A549 (cell line): ENCODE measurements around the gene LMX1B.

Experiments used
- BHLHE40 ChIP-seq: IDR thresholded peaks from 2 replicates; pipeline ENCODE4 v1.6.1; 2012; ENCODE audit warnings: low read depth, low read length, inconsistent platforms
- CEBPB ChIP-seq, 2 experiments: fragments of >200 bp in 1 of 2; sonication (Bioruptor Twin) in 1 of 2; formaldehyde crosslinking in 1 of 2; IDR thresholded peaks; 2 replicates each; pipeline ENCODE4 v1.6.1; 2012 to 2016
- CTCF ChIP-seq: fragments of >200 bp; sonication (Bioruptor Twin); formaldehyde crosslinking; IDR thresholded peaks from 3 replicates; pipeline ENCODE4 v1.5.1; 2016
- EP300 ChIP-seq, 2 experiments: fragments of >200 bp; sonication (Bioruptor Twin); formaldehyde crosslinking; IDR thresholded peaks; 2 replicates in 1 of 2; 3 replicates in 1 of 2; pipeline ENCODE4 v1.6.1; 2016 to 2017
- FOSL2 ChIP-seq, 2 experiments: fragments of 450-650 bp in 1 of 2; fragments of >200 bp in 1 of 2; sonication (Bioruptor Twin) in 1 of 2; formaldehyde crosslinking; IDR thresholded peaks; 2 replicates each; pipeline versions ENCODE4 v1.5.0 to v1.6.1; 2016 to 2020; ENCODE audit warnings: mild to moderate bottlenecking in 1 of 2, moderate library complexity in 1 of 2
- JUN ChIP-seq, 2 experiments: fragments of >200 bp; sonication (Bioruptor Twin); formaldehyde crosslinking; IDR thresholded peaks; 2 replicates in 1 of 2; 3 replicates in 1 of 2; pipeline ENCODE4 v1.6.1; 2016 to 2017
- KDM1A ChIP-seq: fragments of 200-600 bp; sonication (generic); IDR thresholded peaks from 2 replicates; pipeline ENCODE4 v1.6.1; 2016; ENCODE audit warnings: low read depth, mild to moderate bottlenecking
- POLR2A ChIP-seq: IDR thresholded peaks from 2 replicates; pipeline ENCODE4 v1.6.1; 2012; ENCODE audit warnings: mild to moderate bottlenecking, low read length
- POLR2AphosphoS2 ChIP-seq: conservative IDR thresholded peaks from 2 replicates; pipeline ENCODE4 v1.6.1; 2012; ENCODE audit warnings: low read length, improper control_type of control experiment, inconsistent platforms
- RAD21 ChIP-seq, 2 experiments: fragments of >200 bp in 1 of 2; sonication (Bioruptor Twin) in 1 of 2; formaldehyde crosslinking in 1 of 2; IDR thresholded peaks in 1 of 2; conservative IDR thresholded peaks in 1 of 2; 2 replicates in 1 of 2; 3 replicates in 1 of 2; pipeline ENCODE4 v1.6.1; 2012 to 2018; ENCODE audit warnings: inconsistent platforms in 1 of 2
- TF ChIP-seq, protein P1 (sequence below): fragments of 450-650 bp; IDR thresholded peaks from 2 replicates; pipeline ENCODE4 v1.6.1; 2014; ENCODE audit warnings: antibody characterized with exemption
- TF ChIP-seq, protein P2 (sequence below): fragments of 200-600 bp; sonication (generic); IDR thresholded peaks from 2 replicates; pipeline ENCODE4 v1.6.1; 2016; ENCODE audit warnings: antibody characterized with exemption, mild to moderate bottlenecking, moderate library complexity
- TF ChIP-seq, protein P3 (sequence below): fragments of >200 bp; sonication (Bioruptor Twin); formaldehyde crosslinking; IDR thresholded peaks from 2 replicates; pipeline ENCODE4 v1.6.1; 2016
- TF ChIP-seq, protein P4 (sequence below): fragments of 250-450 bp; sonication (Bioruptor Pico); IDR thresholded peaks from 2 replicates; pipeline ENCODE4 v1.5.0; 2021; ENCODE audit warnings: mild to moderate bottlenecking, moderate library complexity, borderline replicate concordance

GRCh38 chr9:126617823-126618165, 4.1 kb downstream of the LMX1B start:
- TF ChIP-seq, protein P1, sequence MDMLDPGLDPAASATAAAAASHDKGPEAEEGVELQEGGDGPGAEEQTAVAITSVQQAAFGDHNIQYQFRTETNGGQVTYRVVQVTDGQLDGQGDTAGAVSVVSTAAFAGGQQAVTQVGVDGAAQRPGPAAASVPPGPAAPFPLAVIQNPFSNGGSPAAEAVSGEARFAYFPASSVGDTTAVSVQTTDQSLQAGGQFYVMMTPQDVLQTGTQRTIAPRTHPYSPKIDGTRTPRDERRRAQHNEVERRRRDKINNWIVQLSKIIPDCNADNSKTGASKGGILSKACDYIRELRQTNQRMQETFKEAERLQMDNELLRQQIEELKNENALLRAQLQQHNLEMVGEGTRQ = no peak
- TF ChIP-seq RAD21 (conservative IDR thresholded peaks at IDR 0.05 in 1 of 2, IDR thresholded peaks at IDR 0.05 in 1 of 2) (no peak), POLR2A (no peak), CTCF (no peak), JUN (IDR thresholded peaks at IDR 0.05) (no peak), POLR2AphosphoS2 (no peak), KDM1A (no peak), BHLHE40 (no peak), FOSL2 (IDR thresholded peaks at IDR 0.05) (no peak), FOSL2 (CRISPR knock-in tag; IDR thresholded peaks at IDR 0.05) (no peak), CEBPB (IDR thresholded peaks at IDR 0.05) (no peak), EP300 (IDR thresholded peaks at IDR 0.05) (no peak)
- TF ChIP-seq, protein P2, sequence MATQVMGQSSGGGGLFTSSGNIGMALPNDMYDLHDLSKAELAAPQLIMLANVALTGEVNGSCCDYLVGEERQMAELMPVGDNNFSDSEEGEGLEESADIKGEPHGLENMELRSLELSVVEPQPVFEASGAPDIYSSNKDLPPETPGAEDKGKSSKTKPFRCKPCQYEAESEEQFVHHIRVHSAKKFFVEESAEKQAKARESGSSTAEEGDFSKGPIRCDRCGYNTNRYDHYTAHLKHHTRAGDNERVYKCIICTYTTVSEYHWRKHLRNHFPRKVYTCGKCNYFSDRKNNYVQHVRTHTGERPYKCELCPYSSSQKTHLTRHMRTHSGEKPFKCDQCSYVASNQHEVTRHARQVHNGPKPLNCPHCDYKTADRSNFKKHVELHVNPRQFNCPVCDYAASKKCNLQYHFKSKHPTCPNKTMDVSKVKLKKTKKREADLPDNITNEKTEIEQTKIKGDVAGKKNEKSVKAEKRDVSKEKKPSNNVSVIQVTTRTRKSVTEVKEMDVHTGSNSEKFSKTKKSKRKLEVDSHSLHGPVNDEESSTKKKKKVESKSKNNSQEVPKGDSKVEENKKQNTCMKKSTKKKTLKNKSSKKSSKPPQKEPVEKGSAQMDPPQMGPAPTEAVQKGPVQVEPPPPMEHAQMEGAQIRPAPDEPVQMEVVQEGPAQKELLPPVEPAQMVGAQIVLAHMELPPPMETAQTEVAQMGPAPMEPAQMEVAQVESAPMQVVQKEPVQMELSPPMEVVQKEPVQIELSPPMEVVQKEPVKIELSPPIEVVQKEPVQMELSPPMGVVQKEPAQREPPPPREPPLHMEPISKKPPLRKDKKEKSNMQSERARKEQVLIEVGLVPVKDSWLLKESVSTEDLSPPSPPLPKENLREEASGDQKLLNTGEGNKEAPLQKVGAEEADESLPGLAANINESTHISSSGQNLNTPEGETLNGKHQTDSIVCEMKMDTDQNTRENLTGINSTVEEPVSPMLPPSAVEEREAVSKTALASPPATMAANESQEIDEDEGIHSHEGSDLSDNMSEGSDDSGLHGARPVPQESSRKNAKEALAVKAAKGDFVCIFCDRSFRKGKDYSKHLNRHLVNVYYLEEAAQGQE = no peak
- TF ChIP-seq, protein P3, sequence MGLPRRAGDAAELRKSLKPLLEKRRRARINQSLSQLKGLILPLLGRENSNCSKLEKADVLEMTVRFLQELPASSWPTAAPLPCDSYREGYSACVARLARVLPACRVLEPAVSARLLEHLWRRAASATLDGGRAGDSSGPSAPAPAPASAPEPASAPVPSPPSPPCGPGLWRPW = no peak
- TF ChIP-seq, protein P4, sequence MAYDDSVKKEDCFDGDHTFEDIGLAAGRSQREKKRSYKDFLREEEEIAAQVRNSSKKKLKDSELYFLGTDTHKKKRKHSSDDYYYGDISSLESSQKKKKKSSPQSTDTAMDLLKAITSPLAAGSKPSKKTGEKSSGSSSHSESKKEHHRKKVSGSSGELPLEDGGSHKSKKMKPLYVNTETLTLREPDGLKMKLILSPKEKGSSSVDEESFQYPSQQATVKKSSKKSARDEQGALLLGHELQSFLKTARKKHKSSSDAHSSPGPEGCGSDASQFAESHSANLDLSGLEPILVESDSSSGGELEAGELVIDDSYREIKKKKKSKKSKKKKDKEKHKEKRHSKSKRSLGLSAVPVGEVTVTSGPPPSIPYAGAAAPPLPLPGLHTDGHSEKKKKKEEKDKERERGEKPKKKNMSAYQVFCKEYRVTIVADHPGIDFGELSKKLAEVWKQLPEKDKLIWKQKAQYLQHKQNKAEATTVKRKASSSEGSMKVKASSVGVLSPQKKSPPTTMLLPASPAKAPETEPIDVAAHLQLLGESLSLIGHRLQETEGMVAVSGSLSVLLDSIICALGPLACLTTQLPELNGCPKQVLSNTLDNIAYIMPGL (CRISPR knock-in tag) = no peak
